ENCODE results near the gene SNX24. TPM values are rescaled to one million over a fixed set of nuclear protein-coding genes. Genes with fewer than 3 reads are reported as not detected.

SNX24 gene
- total and polyA plus RNA-seq, 9 of the 15 experiments (the other 6 are each of a cell fraction or from before 2014, with no cell fraction given) = 5.3 to 10.1 (median 7.9) TPM

GRCh38 chr5:122942164-122942914 lies 96.9 kb downstream of the SNX24 start (continued):
- peak; percentile 69 for TF ChIP-seq PBX2 (CRISPR knock-in tag; IDR thresholded peaks at IDR 0.05; ENCODE audit: low read depth)
- TF ChIP-seq PBX2 (tag; conservative IDR thresholded peaks at IDR 0.05; ENCODE audit: low read depth) = peak; percentile 97
- 0 out of 4 replicates have a peak, but pooled peaks of 1 of the 2 experiments have one; percentile 25 for TF ChIP-seq ETV6 (IDR thresholded peaks at IDR 0.05; ENCODE audit: borderline replicate concordance in 1 of 2, low read depth in 2 of 2, low read length in 1 of 2)
- no peak for TF ChIP-seq ETV6 (CRISPR knock-in tag; IDR thresholded peaks at IDR 0.05; ENCODE audit: borderline replicate concordance)
- no peak for TF ChIP-seq ATF4 (CRISPR knock-in tag; IDR thresholded peaks at IDR 0.05)
- no peak for TF ChIP-seq PCBP1 (IDR thresholded peaks at IDR 0.05; ENCODE audit: low read depth, low read length, poor library complexity, severe bottlenecking)
- no peak for TF ChIP-seq MYC (IDR thresholded peaks at IDR 0.05; ENCODE audit: low read depth, low read length)
- TF ChIP-seq MYC (CRISPR knock-in tag; IDR thresholded peaks at IDR 0.05; ENCODE audit: borderline replicate concordance, low read depth) = no peak
- no peak for TF ChIP-seq REST (IDR thresholded peaks at IDR 0.05; ENCODE audit: borderline replicate concordance)
- TF ChIP-seq REST (CRISPR knock-in tag; IDR thresholded peaks at IDR 0.05; ENCODE audit: low read depth) = no peak
- peak in 1 of 2 experiments; percentile 28; a peak in 1 of 4 replicates for TF ChIP-seq FOXK2 (conservative IDR thresholded peaks at IDR 0.05 in 1 of 2, IDR thresholded peaks at IDR 0.05 in 1 of 2; ENCODE audit: low read depth in 2 of 2)
- no peak for TF ChIP-seq MAFK (IDR thresholded peaks at IDR 0.05; ENCODE audit: low read length)
